DMS153 treated with DMSO at 0.1 percent for 48 hours (cell line): ENCODE data around the gene CAV2.
"Not testable (repeated sequence)": the region's sequence is repeated elsewhere in the genome, so short reads cannot be mapped to it uniquely, and the experiment has no call there.

Source experiments
- DNase-seq: peaks from one replicate; lab custom pipeline; 2025; ENCODE audit not compliant: unreplicated experiment; lab: John Stamatoyannopoulos, UW

The CAV2 gene

GRCh38 chr7:116499168-116500077 lies at the start of gene CAV2:
TSS of gene CAV2 (plus strand) at chr7:116499738. CDS start at chr7:116499782, 44 bp downstream.
- peak; percentile 11 for DNase-seq

- no peak for DNase-seq
Observed at GRCh38 chr7:116449950-116450349, 49.6 kb upstream of the CAV2 start.

- no peak for DNase-seq
Observed at GRCh38 chr7:116451957-116452729, 47.4 kb upstream of the CAV2 start.

GRCh38 chr7:116454377-116454776 lies 45.2 kb upstream of the CAV2 start:
- DNase-seq, result no peak

- no peak for DNase-seq
Observed at GRCh38 chr7:116455009-116455408, 44.5 kb upstream of the CAV2 start.

GRCh38 chr7:116455499-116455898 lies 44.0 kb upstream of the CAV2 start:
- no peak for DNase-seq

- DNase-seq, result no peak
Observed at GRCh38 chr7:116461500-116461899, 38.0 kb upstream of the CAV2 start.

- DNase-seq, result no peak
Observed at GRCh38 chr7:116463956-116464355, 35.6 kb upstream of the CAV2 start.

- no peak for DNase-seq
Observed at GRCh38 chr7:116464375-116464774, 35.2 kb upstream of the CAV2 start.

GRCh38 chr7:116465125-116465524 lies 34.4 kb upstream of the CAV2 start:
- no peak for DNase-seq

GRCh38 chr7:116468534-116468933 lies 31.0 kb upstream of the CAV2 start:
- DNase-seq, result no peak

- no peak for DNase-seq
Observed at GRCh38 chr7:116477625-116478024, 21.9 kb upstream of the CAV2 start.

GRCh38 chr7:116478834-116479233 lies 20.7 kb upstream of the CAV2 start:
- DNase-seq, result no peak

GRCh38 chr7:116483271-116483942 lies 16.1 kb upstream of the CAV2 start:
- DNase-seq, result no peak

GRCh38 chr7:116484389-116484788 lies 15.1 kb upstream of the CAV2 start:
- DNase-seq, result not testable (repeated sequence)

- DNase-seq, result no peak
Observed at GRCh38 chr7:116487907-116488521, 11.5 kb upstream of the CAV2 start.

GRCh38 chr7:116490351-116490750 lies 9.2 kb upstream of the CAV2 start:
- no peak for DNase-seq

GRCh38 chr7:116491887-116492653 lies 7.5 kb upstream of the CAV2 start:
- no peak for DNase-seq

- DNase-seq, result no peak
Observed at GRCh38 chr7:116492654-116493109, 6.9 kb upstream of the CAV2 start.

GRCh38 chr7:116493449-116493848 lies 6.1 kb upstream of the CAV2 start:
- DNase-seq, result no peak
